Liver (tissue), 9 donors: ENCODE data around the gene WNT4. TPM values are rescaled to one million over a fixed set of nuclear protein-coding genes. Genes with fewer than 3 reads are reported as not detected.

Experiments
- DNase-seq: peaks from one replicate; pipeline ENCODE4 v3.0.0-alpha.2; 2017; ENCODE audit warnings: low spot score
- H3K27ac ChIP-seq, 2 donors: one replicate each; pipeline ENCODE4 v1.7.0; 2013; ENCODE audit warnings: inconsistent platforms in 2 of 2, low read length in 2 of 2, control low read depth in 1 of 2, low read depth in 1 of 2, mild to moderate bottlenecking in 1 of 2
- H3K27me3 ChIP-seq, 4 donors: one replicate each; pipeline versions ENCODE4 v1.6.1 to v1.7.0; 2013; ENCODE audit warnings: low read length in 3 of 4, inconsistent platforms in 1 of 4, mild to moderate bottlenecking in 1 of 4, moderate library complexity in 1 of 4; ENCODE audit not compliant: control insufficient read depth in 4 of 4, insufficient read depth in 4 of 4
- H3K36me3 ChIP-seq, 4 donors: one replicate each; pipeline versions ENCODE4 v1.6.1 to v1.7.0; 2013; ENCODE audit warnings: low read length in 3 of 4, mild to moderate bottlenecking in 3 of 4, low read depth in 1 of 4, moderate library complexity in 1 of 4; ENCODE audit not compliant: control insufficient read depth in 4 of 4, insufficient read depth in 3 of 4
- H3K4me1 ChIP-seq, 4 donors: one replicate each; pipeline versions ENCODE4 v1.6.1 to v1.7.0; 2013; ENCODE audit warnings: low read length in 3 of 4, mild to moderate bottlenecking in 3 of 4, moderate library complexity in 1 of 4; ENCODE audit not compliant: control insufficient read depth in 4 of 4, insufficient read depth in 4 of 4
- H3K4me3 ChIP-seq, 3 donors: one replicate each; pipeline versions ENCODE4 v1.6.1 to v1.7.0; 2013; ENCODE audit warnings: low read length in 3 of 3, control low read depth in 1 of 3, low read depth in 1 of 3, mild to moderate bottlenecking in 1 of 3
- H3K9ac ChIP-seq, 2 donors: one replicate each; pipeline ENCODE4 v1.7.0; 2013; ENCODE audit warnings: low read length in 2 of 2, mild to moderate bottlenecking in 2 of 2, moderate library complexity in 2 of 2, control low read depth in 1 of 2, low read depth in 1 of 2
- H3K9me3 ChIP-seq, 4 donors: one replicate each; pipeline versions ENCODE4 v1.6.1 to v1.7.0; 2013; ENCODE audit warnings: low read length in 3 of 4; ENCODE audit not compliant: control insufficient read depth in 4 of 4
- EGR1 ChIP-seq, 2 donors: IDR thresholded peaks; 2 replicates each; pipeline ENCODE4 v1.6.1; 2016 to 2018; ENCODE audit warnings: antibody characterized with exemption in 2 of 2, low read depth in 2 of 2
- FOXA1 ChIP-seq: IDR thresholded peaks from 2 replicates; pipeline ENCODE4 v1.6.1; 2016; ENCODE audit warnings: antibody characterized with exemption
- FOXA2 ChIP-seq: IDR thresholded peaks from 2 replicates; pipeline ENCODE4 v1.6.1; 2016; ENCODE audit warnings: antibody characterized with exemption
- GABPA ChIP-seq, 2 donors: IDR thresholded peaks in 1 of 2; conservative IDR thresholded peaks in 1 of 2; 2 replicates each; pipeline ENCODE4 v1.6.1; 2016; ENCODE audit warnings: antibody characterized with exemption in 2 of 2, mild to moderate bottlenecking in 1 of 2, moderate library complexity in 1 of 2
- HNF4A ChIP-seq, 2 donors: conservative IDR thresholded peaks; 2 replicates each; pipeline ENCODE4 v1.6.1; 2016; ENCODE audit warnings: antibody characterized with exemption in 2 of 2, mild to moderate bottlenecking in 2 of 2
- HNF4G ChIP-seq: IDR thresholded peaks from 2 replicates; pipeline ENCODE4 v1.6.1; 2016; ENCODE audit warnings: antibody characterized with exemption
- JUND ChIP-seq, 2 donors: IDR thresholded peaks; 2 replicates each; pipeline ENCODE4 v1.6.1; 2016; ENCODE audit warnings: antibody characterized with exemption in 2 of 2
- NR2F2 ChIP-seq: IDR thresholded peaks from 2 replicates; pipeline ENCODE4 v1.6.1; 2016; ENCODE audit warnings: antibody characterized with exemption
- RXRA ChIP-seq, 2 donors: IDR thresholded peaks; 2 replicates each; pipeline ENCODE4 v1.6.1; 2017 to 2018; ENCODE audit warnings: antibody characterized with exemption in 2 of 2, mild to moderate bottlenecking in 1 of 2
- SP1 ChIP-seq: IDR thresholded peaks from 2 replicates; pipeline ENCODE4 v1.6.1; 2018; ENCODE audit warnings: antibody characterized with exemption, mild to moderate bottlenecking
- TAF1 ChIP-seq: conservative IDR thresholded peaks from 2 replicates; pipeline ENCODE4 v1.6.1; 2016; ENCODE audit warnings: antibody characterized with exemption, mild to moderate bottlenecking
- YY1 ChIP-seq: IDR thresholded peaks from 2 replicates; pipeline ENCODE4 v1.6.1; 2016; ENCODE audit warnings: antibody characterized with exemption, mild to moderate bottlenecking
- WGBS: extraction: QIAGEN DNeasy Blood & Tissue Kit; methylation state at CpG from one replicate; pipeline ENCODE4 v1.1.7; 2013; 5-methylcytosine and 5-hydroxymethylcytosine counted together
- polyA plus RNA-seq, 2 donors: library from polyadenylated mRNA; stranded (reverse) in 1 of 2; unstranded in 1 of 2; fragments of 200-250 nt in 1 of 2; fragments of >200 nt in 1 of 2; fragmentation: Nextera tagmentation in 1 of 2; extraction: Ambion mirVana in 1 of 2; gene quantifications; one replicate each; pipeline versions ENCODE4 v1.2.1 to v1.2.3, GENCODE V29; 2013 to 2015
- total RNA-seq, 2 donors: library from RNA; depleted of rRNA; stranded (reverse); fragments of >200 nt; gene quantifications; one replicate each; pipeline ENCODE4 v1.2.3, GENCODE V29; 2014
- TF ChIP-seq, protein P1 (sequence below): fragments of 150-350 bp; IDR thresholded peaks from 2 replicates; pipeline ENCODE4 v1.5.1; 2017; ENCODE audit warnings: improper control_type of control experiment, low read depth, low read length; ENCODE audit not compliant: missing input control
- TF ChIP-seq, protein P2 (sequence below): IDR thresholded peaks from 2 replicates; pipeline ENCODE4 v1.6.1; 2016; ENCODE audit warnings: antibody characterized with exemption, mild to moderate bottlenecking
- TF ChIP-seq, protein P3 (sequence below): IDR thresholded peaks from 2 replicates; pipeline ENCODE4 v1.6.1; 2016; ENCODE audit warnings: antibody characterized with exemption
- TF ChIP-seq, protein P4 (sequence below): IDR thresholded peaks from 2 replicates; pipeline ENCODE4 v1.6.1; 2016; ENCODE audit warnings: antibody characterized with exemption
- TF ChIP-seq, protein P5 (sequence below): IDR thresholded peaks from 2 replicates; pipeline ENCODE4 v1.6.1; 2016; ENCODE audit warnings: antibody characterized with exemption
- donor health status: healthy.
- donor health status: healthy.
- donor health status: healthy.
- donor health status: healthy.
- donor health status: healthy.

The WNT4 gene
- total and polyA plus RNA-seq, 4 donors: under 0.01 to 0.09 TPM; not detected in 2

DNA sequence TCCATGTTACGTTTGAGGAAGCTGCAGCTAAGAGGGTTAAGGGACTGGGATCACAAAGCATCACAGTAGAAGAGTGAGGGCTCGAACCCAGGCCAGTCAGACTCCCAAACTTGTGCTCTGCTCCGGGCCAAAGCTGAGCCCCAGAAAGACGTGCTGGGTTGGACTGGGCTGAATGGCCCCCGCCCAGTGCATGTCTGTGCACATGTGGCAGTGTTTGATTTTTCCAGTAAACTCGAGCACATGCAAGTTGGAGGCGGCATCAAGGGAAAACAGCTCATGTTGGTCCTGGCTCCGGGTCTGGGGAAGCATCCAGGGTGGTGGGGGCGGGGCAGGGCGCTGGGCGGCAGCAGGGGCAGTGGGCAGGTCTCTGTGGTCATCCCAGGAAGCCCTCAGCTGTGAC lies 39.8 kb upstream of the WNT4 start:
- TF ChIP-seq, protein P1, sequence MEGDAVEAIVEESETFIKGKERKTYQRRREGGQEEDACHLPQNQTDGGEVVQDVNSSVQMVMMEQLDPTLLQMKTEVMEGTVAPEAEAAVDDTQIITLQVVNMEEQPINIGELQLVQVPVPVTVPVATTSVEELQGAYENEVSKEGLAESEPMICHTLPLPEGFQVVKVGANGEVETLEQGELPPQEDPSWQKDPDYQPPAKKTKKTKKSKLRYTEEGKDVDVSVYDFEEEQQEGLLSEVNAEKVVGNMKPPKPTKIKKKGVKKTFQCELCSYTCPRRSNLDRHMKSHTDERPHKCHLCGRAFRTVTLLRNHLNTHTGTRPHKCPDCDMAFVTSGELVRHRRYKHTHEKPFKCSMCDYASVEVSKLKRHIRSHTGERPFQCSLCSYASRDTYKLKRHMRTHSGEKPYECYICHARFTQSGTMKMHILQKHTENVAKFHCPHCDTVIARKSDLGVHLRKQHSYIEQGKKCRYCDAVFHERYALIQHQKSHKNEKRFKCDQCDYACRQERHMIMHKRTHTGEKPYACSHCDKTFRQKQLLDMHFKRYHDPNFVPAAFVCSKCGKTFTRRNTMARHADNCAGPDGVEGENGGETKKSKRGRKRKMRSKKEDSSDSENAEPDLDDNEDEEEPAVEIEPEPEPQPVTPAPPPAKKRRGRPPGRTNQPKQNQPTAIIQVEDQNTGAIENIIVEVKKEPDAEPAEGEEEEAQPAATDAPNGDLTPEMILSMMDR: no peak
- TF ChIP-seq NR2F2 (no peak), JUND (IDR thresholded peaks at IDR 0.05) (no peak), HNF4G (no peak), RXRA (IDR thresholded peaks at IDR 0.05) (no peak), FOXA2 (no peak), TAF1 (no peak), YY1 (no peak), HNF4A (conservative IDR thresholded peaks at IDR 0.05) (no peak), FOXA1 (no peak), SP1 (no peak), GABPA (IDR thresholded peaks at IDR 0.05 in 1 of 2, conservative IDR thresholded peaks at IDR 0.05 in 1 of 2) (no peak), EGR1 (IDR thresholded peaks at IDR 0.05; ENCODE audit: low read depth in 2 of 2) (no peak)
- TF ChIP-seq, protein P2, sequence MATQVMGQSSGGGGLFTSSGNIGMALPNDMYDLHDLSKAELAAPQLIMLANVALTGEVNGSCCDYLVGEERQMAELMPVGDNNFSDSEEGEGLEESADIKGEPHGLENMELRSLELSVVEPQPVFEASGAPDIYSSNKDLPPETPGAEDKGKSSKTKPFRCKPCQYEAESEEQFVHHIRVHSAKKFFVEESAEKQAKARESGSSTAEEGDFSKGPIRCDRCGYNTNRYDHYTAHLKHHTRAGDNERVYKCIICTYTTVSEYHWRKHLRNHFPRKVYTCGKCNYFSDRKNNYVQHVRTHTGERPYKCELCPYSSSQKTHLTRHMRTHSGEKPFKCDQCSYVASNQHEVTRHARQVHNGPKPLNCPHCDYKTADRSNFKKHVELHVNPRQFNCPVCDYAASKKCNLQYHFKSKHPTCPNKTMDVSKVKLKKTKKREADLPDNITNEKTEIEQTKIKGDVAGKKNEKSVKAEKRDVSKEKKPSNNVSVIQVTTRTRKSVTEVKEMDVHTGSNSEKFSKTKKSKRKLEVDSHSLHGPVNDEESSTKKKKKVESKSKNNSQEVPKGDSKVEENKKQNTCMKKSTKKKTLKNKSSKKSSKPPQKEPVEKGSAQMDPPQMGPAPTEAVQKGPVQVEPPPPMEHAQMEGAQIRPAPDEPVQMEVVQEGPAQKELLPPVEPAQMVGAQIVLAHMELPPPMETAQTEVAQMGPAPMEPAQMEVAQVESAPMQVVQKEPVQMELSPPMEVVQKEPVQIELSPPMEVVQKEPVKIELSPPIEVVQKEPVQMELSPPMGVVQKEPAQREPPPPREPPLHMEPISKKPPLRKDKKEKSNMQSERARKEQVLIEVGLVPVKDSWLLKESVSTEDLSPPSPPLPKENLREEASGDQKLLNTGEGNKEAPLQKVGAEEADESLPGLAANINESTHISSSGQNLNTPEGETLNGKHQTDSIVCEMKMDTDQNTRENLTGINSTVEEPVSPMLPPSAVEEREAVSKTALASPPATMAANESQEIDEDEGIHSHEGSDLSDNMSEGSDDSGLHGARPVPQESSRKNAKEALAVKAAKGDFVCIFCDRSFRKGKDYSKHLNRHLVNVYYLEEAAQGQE: no peak
- TF ChIP-seq, protein P3, sequence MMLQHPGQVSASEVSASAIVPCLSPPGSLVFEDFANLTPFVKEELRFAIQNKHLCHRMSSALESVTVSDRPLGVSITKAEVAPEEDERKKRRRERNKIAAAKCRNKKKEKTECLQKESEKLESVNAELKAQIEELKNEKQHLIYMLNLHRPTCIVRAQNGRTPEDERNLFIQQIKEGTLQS: no peak
- TF ChIP-seq, protein P4, sequence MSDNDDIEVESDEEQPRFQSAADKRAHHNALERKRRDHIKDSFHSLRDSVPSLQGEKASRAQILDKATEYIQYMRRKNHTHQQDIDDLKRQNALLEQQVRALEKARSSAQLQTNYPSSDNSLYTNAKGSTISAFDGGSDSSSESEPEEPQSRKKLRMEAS: no peak
- TF ChIP-seq, protein P5, sequence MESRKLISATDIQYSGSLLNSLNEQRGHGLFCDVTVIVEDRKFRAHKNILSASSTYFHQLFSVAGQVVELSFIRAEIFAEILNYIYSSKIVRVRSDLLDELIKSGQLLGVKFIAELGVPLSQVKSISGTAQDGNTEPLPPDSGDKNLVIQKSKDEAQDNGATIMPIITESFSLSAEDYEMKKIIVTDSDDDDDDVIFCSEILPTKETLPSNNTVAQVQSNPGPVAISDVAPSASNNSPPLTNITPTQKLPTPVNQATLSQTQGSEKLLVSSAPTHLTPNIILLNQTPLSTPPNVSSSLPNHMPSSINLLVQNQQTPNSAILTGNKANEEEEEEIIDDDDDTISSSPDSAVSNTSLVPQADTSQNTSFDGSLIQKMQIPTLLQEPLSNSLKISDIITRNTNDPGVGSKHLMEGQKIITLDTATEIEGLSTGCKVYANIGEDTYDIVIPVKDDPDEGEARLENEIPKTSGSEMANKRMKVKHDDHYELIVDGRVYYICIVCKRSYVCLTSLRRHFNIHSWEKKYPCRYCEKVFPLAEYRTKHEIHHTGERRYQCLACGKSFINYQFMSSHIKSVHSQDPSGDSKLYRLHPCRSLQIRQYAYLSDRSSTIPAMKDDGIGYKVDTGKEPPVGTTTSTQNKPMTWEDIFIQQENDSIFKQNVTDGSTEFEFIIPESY: no peak
- Histone ChIP-seq H3K9me3 (no peaks in the 10 kb centered on the region), H3K4me1 (no peaks in the 10 kb centered on the region), H3K27me3 (peaks cover 0 to 17% (median 6%) of the 10 kb centered on the region in 4 donors), H3K36me3 (no peaks in the 10 kb centered on the region), H3K4me3 (no peak overlapping the region), H3K9ac (no peak overlapping the region), H3K27ac (no peak overlapping the region)
- no peak for DNase-seq
- 51% methylated on average over 11 of the region's 11 CpGs for WGBS
